ENCODE data around the gene TSC22D3. TPM values are rescaled to one million over a fixed set of nuclear protein-coding genes. Genes with fewer than 3 reads are reported as not detected.

TSC22D3 gene
- total RNA-seq, 4 donors from 2014 or later: 473 to 982 (median 684) TPM

GRCh38 chrX:107710617-107711391, 64.8 kb downstream of the TSC22D3 start:
- TF ChIP-seq CTCF (IDR thresholded peaks at IDR 0.05; ENCODE audit: low read depth): no peak

GRCh38 chrX:107709266-107709806, 66.3 kb downstream of the TSC22D3 start:
- TF ChIP-seq CTCF (IDR thresholded peaks at IDR 0.05; ENCODE audit: low read depth): no peak

DNA sequence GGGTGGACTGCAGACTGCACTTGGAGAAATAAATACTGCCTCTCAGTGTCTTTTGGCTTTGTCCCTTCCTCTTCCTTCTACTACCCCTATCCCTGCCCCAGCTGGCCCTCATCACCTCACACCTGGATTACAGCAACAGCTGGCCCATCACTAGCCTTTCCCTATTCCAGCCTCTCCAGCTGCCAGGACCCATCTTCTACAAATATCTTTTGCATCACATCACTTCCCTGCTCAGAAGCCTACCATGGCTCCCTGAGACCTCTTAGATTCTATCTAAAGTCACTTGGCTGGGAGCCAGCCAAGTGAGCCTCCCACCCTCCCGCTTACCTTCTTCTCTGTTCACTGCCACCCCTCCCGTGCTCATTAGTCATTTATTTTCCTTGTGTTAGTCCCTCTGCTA, 66.8 kb downstream of the TSC22D3 start:
- TF ChIP-seq CTCF (IDR thresholded peaks at IDR 0.05; ENCODE audit: low read depth): no peak

DNA sequence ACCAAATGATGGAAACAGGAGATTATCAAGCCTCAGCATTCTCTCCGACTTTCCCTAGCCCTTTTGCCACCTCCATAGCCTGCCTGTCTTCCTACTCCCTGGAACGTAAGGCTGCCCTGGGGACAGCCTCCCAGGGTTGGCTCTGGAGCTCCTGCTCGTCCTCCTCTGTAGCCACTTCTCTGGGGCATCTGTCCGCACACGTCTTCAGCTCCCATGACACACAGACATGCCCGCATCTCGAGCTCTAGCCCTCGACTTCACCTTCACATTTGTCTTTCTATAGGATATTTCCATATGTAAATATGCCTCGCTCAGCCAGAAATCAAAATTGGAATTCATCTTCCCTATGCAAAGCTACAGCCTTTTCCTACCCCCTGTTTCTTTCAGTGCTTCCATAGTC, 67.7 kb downstream of the TSC22D3 start:
- no peak for TF ChIP-seq CTCF (IDR thresholded peaks at IDR 0.05; ENCODE audit: low read depth)

DNA sequence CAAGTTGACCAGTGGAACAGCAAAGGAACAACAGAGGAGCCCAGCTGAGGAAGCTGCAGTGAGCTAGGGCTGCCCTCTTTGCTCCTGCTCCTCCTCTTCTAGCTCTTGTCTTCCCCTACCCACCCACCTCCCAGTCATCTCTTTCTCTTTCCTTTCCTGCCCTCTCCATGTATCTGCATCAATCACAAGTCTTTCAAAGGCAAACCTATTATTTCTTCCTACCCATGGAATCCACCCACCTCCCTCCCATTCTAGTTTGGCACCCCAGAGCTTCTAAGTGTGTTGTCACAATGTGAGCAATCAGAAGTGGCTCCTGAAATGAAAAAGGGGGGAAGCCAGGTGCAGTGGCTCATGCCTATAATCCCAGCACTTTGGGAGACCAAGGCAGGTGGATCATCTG, 69.3 kb downstream of the TSC22D3 start:
- no peak for TF ChIP-seq CTCF (IDR thresholded peaks at IDR 0.05; ENCODE audit: low read depth)

DNA sequence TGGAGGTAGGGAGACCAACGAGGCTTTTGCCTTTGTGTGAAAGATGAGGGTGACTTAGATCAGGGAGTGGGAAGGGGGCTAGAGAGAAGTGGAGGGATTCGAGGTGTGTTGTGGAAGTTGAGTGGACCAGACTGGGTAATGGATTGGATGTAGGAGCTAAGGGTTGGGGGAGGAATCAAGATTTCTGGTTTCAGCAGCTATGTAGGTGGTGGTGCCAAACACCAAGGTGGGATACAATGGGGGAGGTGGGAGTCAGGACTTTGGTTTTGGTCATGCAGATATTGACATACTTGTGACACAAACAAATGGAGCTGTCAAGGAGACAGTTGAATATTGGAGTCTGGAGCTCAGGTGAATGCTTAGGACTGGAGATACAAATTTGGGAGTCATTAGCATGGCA, 71.0 kb downstream of the TSC22D3 start:
- TF ChIP-seq CTCF (IDR thresholded peaks at IDR 0.05; ENCODE audit: low read depth): no peak

DNA sequence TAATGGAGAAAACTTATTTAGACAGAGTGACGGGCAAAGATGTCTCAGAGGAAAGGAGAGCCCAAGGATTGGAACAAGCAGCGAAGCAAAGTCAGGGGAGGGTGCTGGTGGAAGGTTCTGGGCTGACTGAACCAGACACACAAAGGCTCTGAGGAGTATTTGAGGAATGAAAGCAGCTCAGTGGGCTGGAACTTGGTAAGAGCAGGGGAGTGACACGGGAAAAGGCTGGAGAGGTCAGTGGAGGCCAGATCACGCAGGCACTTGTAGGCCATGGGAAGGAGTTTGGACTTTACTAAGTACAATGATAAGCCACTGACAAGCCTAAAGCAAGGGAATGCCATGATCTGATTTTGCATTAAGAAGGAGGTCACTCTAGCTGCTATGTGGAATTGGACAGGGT, 71.4 kb downstream of the TSC22D3 start:
- TF ChIP-seq CTCF (IDR thresholded peaks at IDR 0.05; ENCODE audit: low read depth): no peak

Data from subcutaneous adipose tissue (tissue), 4 donors.